ENCODE results near the gene DNAJB12.
"Not testable (repeated sequence)": the region's sequence is repeated elsewhere in the genome, so short reads cannot be mapped to it uniquely, and the experiment has no call there.

Gene DNAJB12

DNA sequence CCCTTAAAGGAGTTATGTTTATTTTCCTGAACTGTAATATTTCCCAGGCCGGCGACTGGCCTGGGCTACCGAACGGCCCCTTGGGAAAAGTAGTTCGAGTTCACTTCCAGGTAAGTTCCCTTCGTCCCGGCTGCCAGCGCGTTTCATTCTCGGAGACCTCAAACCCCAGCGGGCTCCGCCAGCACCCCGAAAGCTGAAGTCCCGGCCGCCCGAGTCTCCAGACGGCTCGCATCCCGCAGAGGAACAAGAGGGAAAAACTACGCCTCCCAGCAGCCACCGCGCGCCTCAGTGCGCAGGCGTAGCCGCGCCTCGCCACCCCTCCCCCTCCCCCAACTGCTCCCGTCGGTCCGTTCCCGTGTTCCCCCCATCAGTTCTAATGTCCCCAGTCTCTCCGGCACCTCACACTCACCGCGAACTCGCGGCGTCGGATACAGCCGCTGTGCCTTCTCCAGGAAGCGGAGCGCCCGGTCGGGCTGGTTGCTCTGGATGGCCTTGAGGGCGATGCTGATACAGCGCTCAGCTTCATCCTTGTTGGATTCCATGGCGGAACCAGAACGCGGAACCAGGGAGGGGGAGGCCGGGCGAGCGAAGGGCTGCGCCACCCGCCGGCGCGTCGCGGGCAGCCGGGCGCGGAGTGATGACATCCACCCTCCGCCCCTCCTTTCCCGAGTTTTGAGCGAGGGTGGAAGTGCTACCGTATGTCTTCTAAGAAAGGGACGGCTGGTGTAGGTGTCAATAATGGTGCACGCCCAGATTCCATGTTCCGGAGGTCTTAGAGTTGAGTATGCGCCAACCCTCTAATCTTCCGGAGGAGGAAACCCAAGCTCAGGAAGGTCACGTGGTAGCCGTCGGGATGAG lies at the start of gene DNAJB12:
Gene DNAJB12 (minus strand): TSS at position 564 of the 858 bp plus-strand sequence. CDS start 22 bp downstream, at position 542.
- DNase-seq: peak; percentile 85

- DNase-seq: not testable (repeated sequence)
Measured at GRCh38 chr10:72395581-72395980, 40.9 kb upstream of the DNAJB12 start.

DNA sequence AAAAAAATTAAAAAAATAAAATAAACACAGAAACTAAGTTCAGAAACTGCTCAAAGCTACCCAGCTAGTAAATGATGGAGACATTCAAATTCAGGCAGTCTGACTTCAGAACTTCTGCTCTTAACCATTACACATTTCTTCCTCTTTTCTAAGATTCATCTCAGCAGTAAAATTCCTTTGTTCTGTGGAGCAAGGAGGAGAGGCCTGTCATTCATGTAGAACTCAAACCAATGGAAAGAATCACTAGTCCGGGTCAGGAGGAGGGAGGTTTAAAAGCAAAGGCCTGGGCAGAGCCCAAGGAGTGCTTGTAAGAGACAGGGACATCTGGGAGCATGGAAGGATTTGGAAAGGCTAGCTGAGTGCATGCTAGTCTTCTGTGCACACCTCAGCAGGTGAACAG lies 37.9 kb upstream of the DNAJB12 start:
- no peak for DNase-seq

- no peak for DNase-seq
Measured at GRCh38 chr10:72390764-72391163, 36.0 kb upstream of the DNAJB12 start.

GRCh38 chr10:72389716-72390115 lies 35.0 kb upstream of the DNAJB12 start:
- DNase-seq: no peak

DNA sequence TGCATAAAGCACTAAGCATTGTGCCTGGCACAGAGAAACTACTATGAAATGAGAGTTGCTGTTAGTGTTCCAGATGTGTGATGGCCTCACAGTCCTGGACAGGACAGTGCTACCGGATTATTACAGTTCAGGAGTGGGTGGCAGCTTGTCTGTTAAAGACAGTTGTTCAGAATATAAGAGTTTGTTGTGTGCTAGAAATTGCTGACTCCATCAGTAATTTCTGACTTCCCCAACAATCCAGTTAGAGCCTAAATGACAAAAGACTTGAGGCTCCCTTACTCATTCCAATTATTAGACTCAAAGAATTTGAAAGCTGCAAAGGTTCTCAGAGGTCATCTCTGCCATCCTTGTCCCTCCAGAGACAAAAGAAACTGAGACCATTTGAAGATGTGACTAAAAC lies 34.3 kb upstream of the DNAJB12 start:
- no peak for DNase-seq

- DNase-seq: no peak
Measured at GRCh38 chr10:72388062-72388461, 33.3 kb upstream of the DNAJB12 start.

- no peak for DNase-seq
Measured at GRCh38 chr10:72386916-72387586, 32.3 kb upstream of the DNAJB12 start.

GRCh38 chr10:72385724-72386123 lies 31.0 kb upstream of the DNAJB12 start:
- DNase-seq: no peak

- not testable (repeated sequence) for DNase-seq
Measured at GRCh38 chr10:72384982-72385381, 30.3 kb upstream of the DNAJB12 start.

GRCh38 chr10:72379776-72380175 lies 25.1 kb upstream of the DNAJB12 start:
- no peak for DNase-seq

GRCh38 chr10:72379062-72379461 lies 24.3 kb upstream of the DNAJB12 start:
- DNase-seq: no peak

- DNase-seq: no peak
Measured at GRCh38 chr10:72375585-72375984, 20.9 kb upstream of the DNAJB12 start.

DNA sequence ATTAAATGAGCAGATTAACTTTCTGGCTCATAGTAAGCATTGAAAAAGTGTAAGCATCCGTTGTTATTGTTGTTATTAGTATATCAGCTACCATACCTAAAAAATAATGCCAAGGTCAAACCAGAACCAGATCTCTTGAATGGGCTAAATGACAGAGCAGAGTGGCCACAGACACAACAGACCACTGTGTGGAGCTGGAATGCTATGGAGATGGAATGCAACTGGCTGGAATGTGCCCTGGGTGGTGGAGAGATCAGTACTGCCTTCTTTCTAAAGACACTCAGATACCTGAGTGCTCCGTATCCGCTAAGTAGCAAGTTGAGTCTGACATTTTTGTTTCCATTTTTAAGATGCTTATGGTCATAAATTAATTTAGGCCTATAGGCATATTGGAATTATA lies 20.5 kb upstream of the DNAJB12 start:
- DNase-seq: no peak

GRCh38 chr10:72370201-72370722 lies 15.5 kb upstream of the DNAJB12 start:
- DNase-seq: no peak

- DNase-seq: no peak
Measured at GRCh38 chr10:72367301-72367960, 12.7 kb upstream of the DNAJB12 start.

- no peak for DNase-seq
Measured at GRCh38 chr10:72365106-72365895, 10.6 kb upstream of the DNAJB12 start.

DNA sequence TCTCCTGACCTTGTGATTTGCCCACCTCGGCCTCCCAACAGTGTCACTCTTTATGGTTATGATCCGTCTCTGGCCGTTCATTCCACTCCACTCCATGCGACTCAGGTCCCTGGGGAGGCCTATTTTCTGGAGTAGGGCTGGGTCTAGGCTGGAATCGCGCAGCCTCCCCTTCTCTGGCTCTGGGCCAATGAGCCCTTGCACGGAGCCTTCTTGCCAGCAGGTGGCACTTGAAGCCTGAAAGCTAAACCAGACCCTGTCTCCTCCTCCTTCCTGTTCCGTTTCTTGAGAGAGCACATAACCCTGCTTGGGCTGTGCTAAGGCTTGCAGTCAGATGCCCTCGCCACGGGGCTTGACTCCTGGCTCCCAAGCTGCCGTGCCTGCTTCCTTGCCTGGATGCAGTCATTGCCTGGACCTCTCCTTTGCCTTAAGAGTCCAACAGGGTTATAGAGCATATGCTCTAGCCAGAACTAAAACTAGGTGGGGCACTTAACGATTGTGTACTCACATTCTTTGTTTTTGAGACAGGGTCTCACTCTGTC lies 9.6 kb upstream of the DNAJB12 start:
- DNase-seq: peak; percentile 54

DNA sequence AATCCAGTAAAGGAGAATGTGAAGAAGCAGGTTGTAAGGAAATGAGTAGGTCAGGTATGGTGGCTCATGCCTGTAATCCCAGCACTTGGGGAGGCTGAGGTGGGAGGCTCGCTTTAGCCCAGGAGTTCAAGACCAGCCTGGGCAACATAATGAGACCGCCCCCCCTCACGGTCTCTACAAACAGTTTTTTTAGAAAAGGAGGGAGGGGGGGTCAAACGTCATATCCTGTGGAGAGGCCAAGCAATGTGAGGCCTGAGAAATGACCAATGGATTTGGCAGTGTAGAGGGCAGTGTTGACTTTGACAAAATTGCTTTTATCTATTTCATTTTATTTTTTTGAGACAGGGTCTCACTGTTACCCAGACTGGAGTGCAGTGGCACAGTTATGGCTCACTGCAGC lies 2.3 kb upstream of the DNAJB12 start:
- no peak for DNase-seq

DNA sequence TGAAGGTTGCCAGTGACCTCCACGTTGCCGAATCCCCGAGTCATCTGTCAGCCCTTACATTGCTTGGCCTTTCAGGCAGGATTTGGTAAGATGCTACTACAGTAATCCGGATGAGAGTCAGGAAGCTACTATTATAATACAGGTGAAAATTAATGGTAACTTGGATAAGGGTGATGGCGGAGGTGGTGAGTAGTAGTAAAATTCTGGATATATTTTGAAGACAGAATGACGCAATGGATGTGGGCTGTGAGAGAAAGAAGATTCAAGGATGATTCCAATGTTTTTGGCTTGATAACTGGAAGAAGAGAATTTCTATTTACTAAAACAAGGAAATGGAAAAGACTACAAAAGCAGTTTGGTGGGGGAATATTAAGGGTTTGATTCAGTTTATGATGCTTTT lies 1.4 kb upstream of the DNAJB12 start:
- no peak for DNase-seq

- no peak for DNase-seq
Measured at GRCh38 chr10:72355214-72355555, 466 bp upstream of the DNAJB12 start.

- no peak for DNase-seq
Measured at GRCh38 chr10:72353965-72354355, 759 bp downstream of the DNAJB12 start.

Measured in NCI-H526 treated with DMSO at 0.1 percent for 48 hours (cell line).